Mammary epithelial cell (primary cell): ENCODE results near the gene INO80.

Experiments
- EZH2 ChIP-seq: IDR thresholded peaks from 2 replicates; pipeline ENCODE4 v1.6.1; 2012; ENCODE audit warnings: low read length, inconsistent platforms, borderline replicate concordance
- TF ChIP-seq, protein P1 (sequence below), 2 donors: IDR thresholded peaks in 1 of 2; conservative IDR thresholded peaks in 1 of 2; 2 replicates each; pipeline ENCODE4 v1.5.1; 2011 to 2012; ENCODE audit warnings: inconsistent platforms in 2 of 2, low read length in 2 of 2, mild to moderate bottlenecking in 2 of 2, control low read depth in 1 of 2, low read depth in 1 of 2; ENCODE audit not compliant: insufficient read depth in 1 of 2; ENCODE audit errors: extremely low read depth in 1 of 2

DNA sequence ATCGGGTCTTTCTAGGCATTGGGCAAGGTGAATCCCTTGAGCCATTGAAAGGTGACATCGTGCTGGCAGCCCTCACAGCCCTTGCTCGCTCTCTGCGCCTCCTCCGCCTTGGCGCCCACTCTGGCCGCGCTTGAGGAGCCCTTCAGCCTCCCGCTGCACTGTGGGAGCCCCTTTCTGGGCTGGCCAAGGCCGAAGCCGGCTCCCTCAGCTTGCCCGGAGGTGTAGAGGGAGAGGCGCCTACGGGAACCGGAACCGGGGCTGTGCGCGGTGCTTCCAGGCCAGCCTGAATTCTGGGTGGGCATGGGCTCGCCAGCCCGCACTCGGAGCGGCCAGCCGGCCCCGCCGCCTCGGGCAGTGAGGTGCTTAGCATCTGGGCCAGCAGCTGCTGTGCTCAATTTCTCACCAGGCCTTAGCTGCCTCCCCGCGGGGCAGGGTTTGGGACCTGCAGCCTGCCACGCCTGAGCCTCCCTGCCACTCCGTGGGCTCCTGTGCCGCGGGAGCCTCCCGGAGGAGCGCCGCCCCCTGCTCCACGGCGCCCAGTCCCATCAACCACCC, 35.4 kb upstream of the INO80 start:
- TF ChIP-seq, protein P1, sequence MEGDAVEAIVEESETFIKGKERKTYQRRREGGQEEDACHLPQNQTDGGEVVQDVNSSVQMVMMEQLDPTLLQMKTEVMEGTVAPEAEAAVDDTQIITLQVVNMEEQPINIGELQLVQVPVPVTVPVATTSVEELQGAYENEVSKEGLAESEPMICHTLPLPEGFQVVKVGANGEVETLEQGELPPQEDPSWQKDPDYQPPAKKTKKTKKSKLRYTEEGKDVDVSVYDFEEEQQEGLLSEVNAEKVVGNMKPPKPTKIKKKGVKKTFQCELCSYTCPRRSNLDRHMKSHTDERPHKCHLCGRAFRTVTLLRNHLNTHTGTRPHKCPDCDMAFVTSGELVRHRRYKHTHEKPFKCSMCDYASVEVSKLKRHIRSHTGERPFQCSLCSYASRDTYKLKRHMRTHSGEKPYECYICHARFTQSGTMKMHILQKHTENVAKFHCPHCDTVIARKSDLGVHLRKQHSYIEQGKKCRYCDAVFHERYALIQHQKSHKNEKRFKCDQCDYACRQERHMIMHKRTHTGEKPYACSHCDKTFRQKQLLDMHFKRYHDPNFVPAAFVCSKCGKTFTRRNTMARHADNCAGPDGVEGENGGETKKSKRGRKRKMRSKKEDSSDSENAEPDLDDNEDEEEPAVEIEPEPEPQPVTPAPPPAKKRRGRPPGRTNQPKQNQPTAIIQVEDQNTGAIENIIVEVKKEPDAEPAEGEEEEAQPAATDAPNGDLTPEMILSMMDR (conservative IDR thresholded peaks at IDR 0.05 in 1 of 2, IDR thresholded peaks at IDR 0.05 in 1 of 2; ENCODE audit: extremely low read depth in 1 of 2, insufficient read depth in 1 of 2, low read depth in 1 of 2, low read length in 2 of 2), result no peak
- TF ChIP-seq EZH2, result no peak
